Keratinocyte (primary cell): ENCODE data around the gene NHP2. TPM values are rescaled to one million over a fixed set of nuclear protein-coding genes. Genes with fewer than 3 reads are reported as not detected.

Experiments used
- DNase-seq: peaks from one replicate; pipeline ENCODE4 v3.0.0-alpha.2; 2011; ENCODE audit warnings: low read depth, missing footprints, low spot score
- FAIRE-seq: peaks from 2 replicates; lab custom pipeline; 2011; peaks lifted over from hg19 to GRCh38; lab: Jason Lieb, UNC
- H2AFZ ChIP-seq: 2 replicates; pipeline ENCODE4 v1.6.0; 2012; ENCODE audit warnings: low read length, control low read depth, inconsistent platforms; ENCODE audit not compliant: control insufficient read depth
- H3K27ac ChIP-seq: 2 replicates; pipeline ENCODE4 v1.5.1; 2011; ENCODE audit warnings: low read length; ENCODE audit not compliant: control insufficient read depth, insufficient read depth
- H3K27me3 ChIP-seq: 3 replicates; pipeline ENCODE4 v1.6.0; 2011; ENCODE audit warnings: low read length; ENCODE audit not compliant: control insufficient read depth, insufficient read depth; ENCODE audit errors: extremely low read depth
- H3K36me3 ChIP-seq, 2 experiments: 2 replicates in 1 of 2; 3 replicates in 1 of 2; pipeline ENCODE4 v1.5.1; 2011; ENCODE audit warnings: low read length in 2 of 2, mild to moderate bottlenecking in 1 of 2; ENCODE audit not compliant: control insufficient read depth in 2 of 2, insufficient read depth in 2 of 2; ENCODE audit errors: extremely low read depth in 1 of 2
- H3K4me1 ChIP-seq: 3 replicates; pipeline ENCODE4 v1.5.1; 2011; ENCODE audit warnings: low read length; ENCODE audit not compliant: control insufficient read depth, insufficient read depth; ENCODE audit errors: extremely low read depth
- H3K4me2 ChIP-seq: 3 replicates; pipeline ENCODE4 v1.6.0; 2011; ENCODE audit warnings: low read depth, low read length; ENCODE audit not compliant: control insufficient read depth, insufficient read depth; ENCODE audit errors: extremely low read depth
- H3K4me3 ChIP-seq, 3 experiments: fragments of 200-600 bp in 1 of 3; sonication (generic) in 1 of 3; 2 replicates in 2 of 3; 3 replicates in 1 of 3; pipeline ENCODE4 v1.5.1; 2011 to 2016; ENCODE audit warnings: low read length in 3 of 3, mild to moderate bottlenecking in 3 of 3, control low read depth in 2 of 3, inconsistent platforms in 1 of 3, low read depth in 1 of 3, mixed read lengths in 1 of 3, mixed run types in 1 of 3, moderate library complexity in 1 of 3; ENCODE audit not compliant: control insufficient read depth in 2 of 3, insufficient read depth in 2 of 3; ENCODE audit errors: extremely low read depth in 1 of 3
- H3K79me2 ChIP-seq: 2 replicates; pipeline ENCODE4 v1.6.0; 2012; ENCODE audit warnings: low read length; ENCODE audit not compliant: control insufficient read depth, insufficient read depth
- H3K9ac ChIP-seq: 3 replicates; pipeline ENCODE4 v1.6.0; 2011; ENCODE audit warnings: low read length; ENCODE audit not compliant: control insufficient read depth, insufficient read depth; ENCODE audit errors: extremely low read depth
- H3K9me1 ChIP-seq: 3 replicates; pipeline ENCODE4 v1.6.0; 2011; ENCODE audit warnings: low read length; ENCODE audit not compliant: control insufficient read depth, insufficient read depth; ENCODE audit errors: extremely low read depth
- H3K9me3 ChIP-seq: 2 replicates; pipeline ENCODE4 v1.5.1; 2012; ENCODE audit warnings: low read depth, low read length; ENCODE audit not compliant: control insufficient read depth
- H4K20me1 ChIP-seq: 3 replicates; pipeline ENCODE4 v1.6.0; 2011; ENCODE audit warnings: low read length; ENCODE audit not compliant: control insufficient read depth, insufficient read depth; ENCODE audit errors: extremely low read depth
- CTCF ChIP-seq, 3 experiments: IDR thresholded peaks in 1 of 3; conservative IDR thresholded peaks in 1 of 3; optimal IDR thresholded peaks in 1 of 3; 2 replicates in 2 of 3; 3 replicates in 1 of 3; pipeline versions ENCODE3 to v1.5.1; 2011; ENCODE audit warnings: low read length in 3 of 3, mild to moderate bottlenecking in 3 of 3, moderate library complexity in 2 of 3, control low read depth in 1 of 3, inconsistent platforms in 1 of 3; ENCODE audit not compliant: insufficient read depth in 2 of 3; ENCODE audit errors: extremely low read depth in 1 of 3
- EZH2 ChIP-seq: IDR thresholded peaks from one replicate; pipeline ENCODE4 v1.6.1; 2012; ENCODE audit warnings: inconsistent platforms, mild to moderate bottlenecking, low read length, moderate library complexity
- dilution Hi-C: fragments of 300-500 bp; cut with MboI; formaldehyde crosslinking; loops from one replicate; pipeline ENCODE4 v1.7.0; 2020; ENCODE audit warnings: low sequenced_read_pairs; ENCODE audit not compliant: extremely low pct_ligation_motif_present
- polyA plus RNA-seq, 5 experiments: library from polyadenylated mRNA; depleted of rRNA in 3 of 5; stranded (reverse) in 3 of 5; stranded (forward) in 1 of 5; unstranded in 1 of 5; fragments of >200 nt; gene quantifications; 1 replicate in 1 of 5; 2 replicates in 3 of 5; 3 replicates in 1 of 5; pipeline versions ENCODE4 v1.2.1 to v1.2.3, GENCODE V29; 2011 to 2012; ENCODE audit warnings: missing spikeins in 2 of 5, low read depth in 1 of 5, low replicate concordance in 1 of 5

Gene NHP2
- polyA plus RNA-seq, 1 donor (not counting 4 experiments of a cell fraction or from before 2014, with no cell fraction given): 186 TPM

DNA sequence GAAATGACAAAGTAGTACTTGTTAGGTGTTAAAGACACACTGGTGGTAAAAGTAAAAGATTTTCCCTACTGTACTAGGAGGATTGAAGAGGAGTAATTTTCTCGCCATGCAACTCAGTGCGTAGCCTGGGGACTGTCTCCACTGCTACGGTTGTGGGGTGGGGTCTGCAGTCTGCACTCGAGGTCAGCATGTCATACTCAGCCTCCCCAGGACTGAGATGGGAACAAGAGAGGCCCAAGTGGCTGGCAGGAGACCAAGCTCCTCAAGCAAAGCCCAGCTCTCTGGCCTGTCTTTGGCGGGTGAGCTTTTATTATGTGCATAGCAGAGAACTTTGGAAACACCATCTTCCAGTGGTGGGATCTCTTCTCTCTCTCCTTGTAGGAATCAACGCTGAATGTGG is 10.4 kb downstream of the NHP2 start:
- Histone ChIP-seq H3K27ac (no peak overlapping the region), H3K79me2 (peaks cover under 1% of the 10 kb centered on the region), H3K36me3 (peaks cover 28 to 44% of the 10 kb centered on the region in 2 experiments), H3K27me3 (no peaks in the 10 kb centered on the region), H3K4me3 (no peak overlapping the region), H3K4me1 (peaks cover 15% of the 10 kb centered on the region), H3K9me1 (no peaks in the 10 kb centered on the region), H3K4me2 (no peak overlapping the region), H3K9me3 (no peaks in the 10 kb centered on the region), H4K20me1 (peaks cover 8% of the 10 kb centered on the region), H2AFZ (no peak overlapping the region), H3K9ac (no peak overlapping the region)
- FAIRE-seq (no peak), DNase-seq (no peak)
- TF ChIP-seq EZH2 (no peak), CTCF (optimal IDR thresholded peaks at IDR 0.05 in 1 of 3, IDR thresholded peaks at IDR 0.05 in 1 of 3, conservative IDR thresholded peaks at IDR 0.05 in 1 of 3; ENCODE audit: extremely low read depth in 1 of 3, insufficient read depth in 2 of 3, low read length in 3 of 3) (no peak)
- dilution Hi-C loops: no loop called here

DNA sequence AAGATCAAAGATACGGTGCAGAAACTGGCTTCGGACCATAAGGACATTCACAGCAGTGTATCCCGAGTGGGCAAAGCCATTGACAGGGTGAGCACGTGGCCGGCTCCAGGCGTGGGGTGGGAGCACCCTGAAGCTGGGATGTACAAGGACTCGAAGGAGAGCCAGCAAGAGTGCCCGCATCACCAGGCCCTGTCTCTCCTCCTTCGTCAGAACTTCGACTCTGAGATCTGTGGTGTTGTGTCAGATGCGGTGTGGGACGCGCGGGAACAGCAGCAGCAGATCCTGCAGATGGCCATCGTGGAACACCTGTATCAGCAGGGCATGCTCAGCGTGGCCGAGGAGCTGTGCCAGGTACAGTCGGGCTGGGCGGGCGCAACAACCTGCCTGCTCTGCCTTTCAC is 11.0 kb downstream of the NHP2 start:
- Histone ChIP-seq H3K27ac (no peak overlapping the region), H3K9ac (no peak overlapping the region), H3K4me2 (no peak overlapping the region), H3K27me3 (no peaks in the 10 kb centered on the region), H3K4me3 (no peak overlapping the region), H3K4me1 (peaks cover 15% of the 10 kb centered on the region), H3K79me2 (no peaks in the 10 kb centered on the region), H3K9me3 (no peaks in the 10 kb centered on the region), H3K36me3 (peaks cover 26 to 38% of the 10 kb centered on the region in 2 experiments), H3K9me1 (no peaks in the 10 kb centered on the region), H2AFZ (no peak overlapping the region), H4K20me1 (peaks cover 8% of the 10 kb centered on the region)
- dilution Hi-C loops: no loop called here
- FAIRE-seq (no peak), DNase-seq (no peak)
- TF ChIP-seq CTCF (optimal IDR thresholded peaks at IDR 0.05 in 1 of 3, IDR thresholded peaks at IDR 0.05 in 1 of 3, conservative IDR thresholded peaks at IDR 0.05 in 1 of 3; ENCODE audit: extremely low read depth in 1 of 3, insufficient read depth in 2 of 3, low read length in 3 of 3) (no peak), EZH2 (no peak)
